ENCODE measurements around the gene RABEPK.
"Not testable (repeated sequence)": the region's sequence is repeated elsewhere in the genome, so short reads cannot be mapped to it uniquely, and the experiment has no call there.

The RABEPK gene

GRCh38 chr9:125200216-125201047 lies at the start of gene RABEPK:
Gene RABEPK, plus strand, starts transcription at chr9:125200542. Its CDS starts 2,472 bp downstream, at chr9:125203014.
- H3K4me3 ChIP-seq (ENCODE audit: low read length) = peak within 1 kb of the TSS; percentile 85
- TF ChIP-seq CTCF (conservative IDR thresholded peaks at IDR 0.05; ENCODE audit: low read depth, low read length) = no peak
- DNase-seq (ENCODE audit: low read depth) = peak; percentile 77

GRCh38 chr9:125151730-125152129 lies 48.6 kb upstream of the RABEPK start:
- no peak for DNase-seq (ENCODE audit: low read depth)
- H3K4me3 ChIP-seq (ENCODE audit: low read length) = no peak overlapping the region
- no peak for TF ChIP-seq CTCF (conservative IDR thresholded peaks at IDR 0.05; ENCODE audit: low read depth, low read length)

GRCh38 chr9:125153712-125154367 lies 46.5 kb upstream of the RABEPK start:
- no peak for DNase-seq (ENCODE audit: low read depth)
- H3K4me3 ChIP-seq (ENCODE audit: low read length) = no peak overlapping the region
- TF ChIP-seq CTCF (conservative IDR thresholded peaks at IDR 0.05; ENCODE audit: low read depth, low read length) = no peak

- no peak overlapping the region for H3K4me3 ChIP-seq (ENCODE audit: low read length)
- DNase-seq (ENCODE audit: low read depth) = no peak
- no peak for TF ChIP-seq CTCF (conservative IDR thresholded peaks at IDR 0.05; ENCODE audit: low read depth, low read length)
Measured at GRCh38 chr9:125156551-125156950, 43.8 kb upstream of the RABEPK start.

- no peak overlapping the region for H3K4me3 ChIP-seq (ENCODE audit: low read length)
- TF ChIP-seq CTCF (conservative IDR thresholded peaks at IDR 0.05; ENCODE audit: low read depth, low read length) = no peak
- DNase-seq (ENCODE audit: low read depth) = no peak
Measured at GRCh38 chr9:125160750-125161149, 39.6 kb upstream of the RABEPK start.

GRCh38 chr9:125161284-125161918 lies 38.9 kb upstream of the RABEPK start:
- TF ChIP-seq CTCF (conservative IDR thresholded peaks at IDR 0.05; ENCODE audit: low read depth, low read length) = no peak
- H3K4me3 ChIP-seq (ENCODE audit: low read length) = no peak overlapping the region
- DNase-seq (ENCODE audit: low read depth) = no peak

- DNase-seq (ENCODE audit: low read depth); H3K4me3 ChIP-seq (ENCODE audit: low read length): not testable (repeated sequence)
Measured at GRCh38 chr9:125162891-125163290, 37.5 kb upstream of the RABEPK start.
